GM19351 (cell line): Measurements from ENCODE around the gene NPB.

Experiments
- ATAC-seq: cut with Tn5 transposase; IDR thresholded peaks from one replicate; pipeline ENCODE4 v1.9.1; 2021; ENCODE audit warnings: mild to moderate bottlenecking, moderate library complexity; ENCODE audit not compliant: unreplicated experiment

NPB gene

DNA sequence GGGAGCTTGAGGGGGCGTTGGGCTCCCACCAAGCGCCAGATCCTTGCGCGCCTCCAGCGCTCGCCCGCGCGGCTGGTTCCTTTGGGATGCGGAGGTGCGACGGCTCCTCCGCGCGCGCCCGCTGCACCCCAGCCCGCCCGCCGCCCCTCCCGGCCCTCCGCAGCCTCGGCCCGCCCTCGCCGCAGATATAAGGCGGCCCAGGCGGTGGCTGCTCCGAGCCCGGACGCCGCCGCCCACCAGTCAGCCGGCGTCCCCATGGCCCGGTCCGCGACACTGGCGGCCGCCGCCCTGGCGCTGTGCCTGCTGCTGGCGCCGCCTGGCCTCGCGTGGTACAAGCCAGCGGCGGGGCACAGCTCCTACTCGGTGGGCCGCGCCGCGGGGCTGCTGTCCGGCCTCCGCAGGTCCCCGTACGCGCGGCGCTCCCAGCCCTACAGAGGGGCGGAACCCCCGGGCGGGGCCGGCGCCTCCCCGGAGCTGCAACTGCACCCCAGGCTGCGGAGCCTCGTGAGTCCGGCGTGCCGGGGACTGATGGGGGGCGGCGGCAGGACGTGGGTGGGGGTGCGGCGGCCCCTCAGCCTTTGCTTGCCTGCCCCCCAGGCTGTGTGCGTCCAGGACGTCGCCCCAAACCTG, at the start of gene NPB:
Gene NPB, plus strand, starts transcription at position 216 of the 630 bp plus-strand sequence. Its CDS starts 40 bp downstream, at position 256.
- ATAC-seq: no peak

DNA sequence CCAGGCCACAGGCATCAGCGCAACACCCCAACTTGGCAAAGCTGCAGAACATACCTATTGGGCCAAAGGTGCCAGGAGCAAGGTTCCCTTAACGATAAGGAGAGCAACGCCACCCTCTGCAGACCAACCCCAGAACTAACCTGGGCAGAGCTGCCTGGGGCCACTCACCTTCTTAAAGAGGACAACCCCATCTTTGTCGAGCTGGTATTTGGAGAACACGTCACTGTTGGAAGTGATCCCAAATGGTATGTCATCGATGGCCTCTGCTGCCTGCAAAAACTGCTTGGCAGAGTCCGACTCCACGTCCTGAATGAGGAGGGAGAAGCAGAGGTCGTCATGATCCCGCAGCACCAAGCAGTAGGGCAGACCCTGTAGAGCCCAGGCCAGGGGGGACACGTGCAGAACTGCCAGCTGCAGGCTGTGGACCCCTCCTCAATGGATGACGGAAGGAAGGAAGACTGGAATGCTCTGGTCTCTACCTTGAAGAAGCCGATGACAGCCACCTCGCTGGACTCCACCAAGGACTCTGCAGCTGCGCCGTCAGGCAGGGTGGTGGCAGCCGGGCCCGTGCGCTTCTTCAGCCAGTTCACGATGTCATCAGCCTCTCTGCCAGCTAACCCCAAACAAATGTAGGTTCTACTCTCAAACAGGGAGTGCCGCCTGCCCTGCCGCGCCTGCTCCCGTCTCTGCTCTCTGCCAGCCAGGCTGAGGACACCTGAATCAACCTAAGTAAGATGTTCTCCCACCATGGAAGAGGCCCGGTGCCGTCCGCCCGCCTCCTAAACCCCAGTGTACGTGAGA, 46.9 kb upstream of the NPB start:
- ATAC-seq: no peak

DNA sequence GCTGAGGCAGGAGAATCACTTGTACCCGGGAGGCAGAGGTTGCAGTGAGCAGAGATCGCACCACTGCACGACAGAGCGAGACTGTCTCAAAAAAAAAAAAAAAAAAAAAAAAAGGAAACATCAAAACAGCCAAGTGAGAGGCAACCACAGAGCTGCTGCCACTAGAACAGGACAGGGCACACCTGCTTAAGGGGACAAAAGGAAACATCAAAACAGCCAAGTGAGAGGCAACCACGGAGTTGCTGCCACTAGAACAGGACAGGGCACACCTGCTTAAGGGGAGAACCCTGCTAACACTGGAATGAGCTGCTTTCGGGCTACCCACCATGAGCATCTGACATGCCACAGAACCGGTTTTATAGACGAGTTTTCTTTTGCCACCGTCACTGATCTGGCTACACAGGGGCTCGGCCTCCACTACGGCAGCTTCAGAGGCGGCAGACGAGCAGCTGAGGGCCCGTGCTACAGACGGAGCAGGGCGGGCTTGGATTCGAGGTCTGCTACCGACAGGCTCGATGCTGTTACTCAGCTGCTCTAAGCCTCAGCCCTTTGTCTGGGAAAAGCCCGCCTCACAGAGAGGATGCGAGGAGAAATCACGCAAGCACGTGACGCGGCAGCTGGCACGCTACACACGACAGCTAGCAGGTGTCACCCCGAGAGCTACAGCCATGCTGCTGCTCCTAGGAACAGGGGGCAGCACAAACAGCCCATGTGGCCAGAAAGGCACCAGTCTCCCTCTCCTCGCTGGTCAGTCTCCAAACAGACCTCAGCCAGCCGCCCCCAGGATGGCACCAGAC, 43.7 kb upstream of the NPB start:
- no peak for ATAC-seq

DNA sequence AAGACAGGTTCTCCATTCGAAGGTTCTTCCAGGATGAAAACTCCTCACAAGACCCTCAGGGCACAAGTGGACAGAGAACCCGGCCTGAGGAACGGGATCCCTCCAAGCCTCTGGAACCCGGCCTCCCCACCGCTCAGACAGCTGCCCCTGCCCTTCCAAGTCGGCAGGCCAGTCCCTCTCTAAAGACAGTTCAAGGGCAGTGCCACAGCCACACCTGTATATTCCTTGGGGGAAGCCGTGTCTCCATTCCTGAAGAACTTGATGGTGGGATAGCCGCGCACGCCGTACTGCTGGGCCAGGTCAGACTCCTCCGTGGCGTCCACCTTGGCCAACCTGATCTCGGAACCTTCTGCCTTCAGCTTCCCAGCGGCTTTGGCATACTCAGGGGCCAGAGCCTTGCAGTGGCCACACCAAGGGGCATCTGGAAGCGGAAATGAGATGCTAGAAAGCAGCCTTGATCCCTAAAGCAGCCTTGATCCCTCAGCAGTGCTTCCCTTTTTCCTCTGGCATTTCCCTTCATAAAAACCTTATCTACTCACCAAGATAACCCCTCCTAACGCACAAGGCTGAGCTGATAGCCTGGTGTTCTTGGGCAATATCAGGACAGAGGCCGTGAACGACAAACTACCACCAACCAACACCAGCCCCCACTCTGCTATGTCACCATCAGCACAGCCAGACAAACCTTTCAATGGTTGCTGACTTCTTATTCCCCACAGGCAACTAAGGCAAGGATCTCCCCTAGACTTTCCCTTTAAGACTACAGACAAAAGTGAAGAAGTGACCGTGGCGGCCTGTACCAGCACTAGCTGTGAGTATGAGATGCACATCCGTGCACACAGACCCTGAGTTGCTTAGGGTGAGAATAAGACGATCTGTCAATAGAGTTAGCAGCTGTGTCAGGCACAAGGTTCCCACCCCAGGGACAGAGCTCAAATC, 42.8 kb upstream of the NPB start:
- no peak for ATAC-seq

DNA sequence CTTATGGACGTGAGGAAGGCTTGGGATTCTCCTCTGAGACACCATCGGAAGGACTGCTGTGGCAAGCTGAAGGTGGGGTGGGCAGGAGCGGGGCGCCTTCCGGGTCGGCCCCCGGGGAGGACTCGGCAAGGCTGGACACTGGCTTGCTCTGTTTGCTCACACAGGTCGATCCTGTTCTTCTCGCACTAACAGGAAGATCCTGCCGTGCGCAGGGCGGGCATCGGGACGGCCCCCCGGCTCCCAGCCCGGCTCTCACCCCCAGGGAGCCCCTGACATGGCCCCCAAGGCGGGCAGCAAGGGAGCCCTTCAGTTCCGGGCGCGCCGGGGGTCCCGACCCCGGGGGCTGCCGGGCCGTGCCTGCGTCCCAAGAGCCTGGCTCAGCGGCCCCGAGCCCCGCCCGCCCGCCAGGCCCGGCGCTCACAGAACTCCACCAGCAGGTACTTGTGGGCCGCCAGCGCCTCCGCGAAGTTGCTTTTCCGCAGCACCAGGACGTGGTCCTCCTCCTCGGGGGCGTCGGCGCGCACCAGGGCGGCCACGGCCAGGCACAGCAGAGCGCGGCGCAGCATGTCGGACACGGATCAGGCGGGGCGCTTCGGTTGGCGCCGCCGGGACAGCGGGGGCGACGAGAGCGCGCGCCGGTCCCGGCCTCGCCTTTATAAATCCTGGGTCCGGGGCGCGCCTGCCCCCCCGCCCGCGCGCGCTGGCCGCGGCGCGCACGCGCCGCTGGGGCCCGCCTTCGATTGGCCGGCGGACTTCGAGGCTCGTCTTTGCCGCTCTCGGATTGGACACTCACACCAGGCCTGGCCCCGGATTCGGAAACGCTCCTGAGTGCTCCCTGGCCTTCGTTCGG, 41.9 kb upstream of the NPB start, which contains the start of gene P4HB:
Gene P4HB, minus strand, starts transcription at position 630 of the 850 bp plus-strand sequence. Its CDS starts 64 bp downstream, at position 566.
- no peak for ATAC-seq

DNA sequence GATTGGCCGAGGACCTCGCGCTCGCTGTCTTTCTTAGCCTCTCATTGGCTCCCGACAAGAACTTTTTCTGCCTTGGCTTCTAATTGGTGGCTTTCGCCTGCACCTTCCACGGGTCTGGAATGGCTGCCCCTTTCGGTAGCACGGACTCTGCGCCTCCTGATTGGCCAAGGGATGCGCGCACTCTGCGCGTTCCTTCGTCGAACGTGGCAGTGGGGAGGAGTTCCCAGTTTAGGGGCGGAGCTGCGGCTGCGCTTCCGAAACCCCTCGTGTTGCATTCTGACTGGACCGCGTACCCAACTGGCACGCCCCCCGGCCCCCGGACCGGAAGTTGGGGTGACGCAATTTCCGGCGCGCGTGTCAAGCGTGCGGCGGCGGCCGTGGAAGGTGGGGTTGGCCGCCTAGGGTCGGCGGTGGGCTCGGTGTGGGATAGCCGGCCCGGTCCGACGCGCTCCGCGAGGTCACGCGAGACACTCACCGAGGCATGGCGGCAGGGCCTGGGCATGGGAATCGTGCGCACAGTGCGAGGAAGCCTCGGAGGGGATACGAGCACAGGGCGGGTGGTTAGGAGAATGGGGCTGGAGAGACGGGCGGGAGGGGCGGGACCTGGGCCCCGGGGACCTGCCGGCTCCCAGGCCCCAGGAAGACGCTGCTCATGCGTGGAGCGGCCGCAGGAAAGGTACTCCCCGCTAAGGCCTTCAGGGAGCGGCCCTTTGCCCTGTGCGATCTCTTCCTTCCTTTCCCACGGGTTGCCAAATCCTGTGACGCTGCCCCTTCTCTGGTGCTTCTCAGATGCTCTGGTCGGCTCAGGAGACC, 41.1 kb upstream of the NPB start:
- ATAC-seq: peak; percentile 84

DNA sequence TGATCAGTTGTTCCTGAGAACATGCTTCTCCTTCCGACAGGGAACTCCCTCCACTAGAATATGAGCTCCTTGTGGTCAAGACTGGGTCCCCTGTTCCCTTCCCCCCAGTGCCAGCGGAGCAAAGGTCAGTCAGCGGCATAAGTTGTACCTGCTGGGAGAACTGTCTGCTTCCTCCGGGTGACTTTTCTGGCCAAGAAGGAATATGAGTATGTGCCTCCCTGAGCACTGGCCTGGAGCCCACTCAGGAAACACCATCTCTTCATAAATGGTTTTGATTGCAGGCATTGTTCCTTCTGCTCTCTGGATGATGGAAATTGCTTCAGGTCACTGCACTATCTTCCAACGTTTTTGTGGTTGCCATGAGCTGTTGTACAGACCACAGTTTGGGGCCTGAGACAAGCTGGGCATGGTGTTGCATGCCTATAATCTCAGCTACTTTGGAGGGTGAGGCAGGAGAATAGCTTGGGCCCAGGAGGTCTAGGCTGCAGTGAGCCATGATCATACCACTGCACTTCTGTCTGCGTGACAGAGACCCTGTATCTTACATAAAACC, 38.8 kb upstream of the NPB start:
- no peak for ATAC-seq

DNA sequence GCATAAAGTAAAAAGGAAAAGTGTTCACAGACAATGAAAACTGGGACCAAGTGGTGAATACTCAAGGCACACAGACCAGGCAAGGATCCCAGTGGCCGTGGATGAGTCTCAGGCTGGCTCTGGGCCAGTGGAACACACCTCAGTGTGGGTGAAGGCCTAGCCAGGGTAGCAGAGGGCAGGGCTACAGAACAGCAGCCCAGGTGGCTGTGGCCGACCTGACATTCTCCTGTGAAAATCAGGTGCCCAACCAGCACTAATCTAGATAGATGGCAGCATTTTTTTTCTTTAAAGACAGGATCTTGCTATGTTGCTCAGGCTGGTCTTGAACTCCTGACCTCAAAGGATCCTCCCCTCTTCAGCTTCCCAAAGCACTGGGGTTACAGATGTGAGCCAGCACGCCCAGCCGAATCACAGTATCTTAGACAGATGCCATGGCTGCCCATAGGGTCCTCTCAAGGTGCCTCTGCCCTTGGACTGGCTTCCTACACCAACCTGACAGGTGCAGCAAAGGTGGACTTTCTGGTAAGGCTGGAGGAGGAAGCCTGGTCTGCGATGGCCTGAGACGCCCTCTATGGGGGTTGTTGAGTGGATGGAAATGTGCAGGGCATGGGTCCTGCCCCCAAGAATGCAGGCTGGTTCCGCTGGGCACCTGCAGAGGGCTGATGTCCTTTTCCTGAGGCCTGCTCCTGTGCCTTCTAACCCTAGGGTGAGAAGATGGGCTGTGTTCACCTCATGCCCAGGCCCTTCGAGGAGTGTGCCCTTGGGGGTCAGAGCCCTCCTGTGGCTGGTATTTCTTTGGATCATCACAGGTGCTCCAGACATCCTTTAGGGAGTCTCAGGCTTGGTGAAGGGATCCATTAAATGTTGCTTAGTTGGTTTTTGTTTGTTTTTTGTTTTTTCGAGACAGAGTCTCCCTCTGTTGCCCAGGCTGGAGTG, 37.9 kb upstream of the NPB start:
- ATAC-seq: no peak

DNA sequence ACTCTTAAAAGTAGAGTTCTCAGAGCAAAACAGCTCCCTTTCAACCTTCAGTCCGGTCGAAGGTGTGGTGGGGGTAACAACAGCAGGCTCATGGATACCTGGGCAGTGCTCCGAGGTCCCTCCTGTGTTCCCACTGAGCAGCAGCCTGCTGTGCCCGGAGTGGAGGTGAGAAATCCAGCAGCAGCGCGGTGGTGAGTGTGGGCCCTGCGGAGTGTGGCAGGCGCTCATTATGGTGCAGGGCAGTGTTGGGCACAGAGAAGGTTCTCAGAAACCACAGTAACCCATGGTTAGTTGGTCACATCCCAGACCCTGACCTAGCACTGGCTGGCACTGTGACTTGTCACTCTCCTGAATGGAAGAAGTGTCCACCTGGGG, 36.7 kb upstream of the NPB start:
- no peak for ATAC-seq

DNA sequence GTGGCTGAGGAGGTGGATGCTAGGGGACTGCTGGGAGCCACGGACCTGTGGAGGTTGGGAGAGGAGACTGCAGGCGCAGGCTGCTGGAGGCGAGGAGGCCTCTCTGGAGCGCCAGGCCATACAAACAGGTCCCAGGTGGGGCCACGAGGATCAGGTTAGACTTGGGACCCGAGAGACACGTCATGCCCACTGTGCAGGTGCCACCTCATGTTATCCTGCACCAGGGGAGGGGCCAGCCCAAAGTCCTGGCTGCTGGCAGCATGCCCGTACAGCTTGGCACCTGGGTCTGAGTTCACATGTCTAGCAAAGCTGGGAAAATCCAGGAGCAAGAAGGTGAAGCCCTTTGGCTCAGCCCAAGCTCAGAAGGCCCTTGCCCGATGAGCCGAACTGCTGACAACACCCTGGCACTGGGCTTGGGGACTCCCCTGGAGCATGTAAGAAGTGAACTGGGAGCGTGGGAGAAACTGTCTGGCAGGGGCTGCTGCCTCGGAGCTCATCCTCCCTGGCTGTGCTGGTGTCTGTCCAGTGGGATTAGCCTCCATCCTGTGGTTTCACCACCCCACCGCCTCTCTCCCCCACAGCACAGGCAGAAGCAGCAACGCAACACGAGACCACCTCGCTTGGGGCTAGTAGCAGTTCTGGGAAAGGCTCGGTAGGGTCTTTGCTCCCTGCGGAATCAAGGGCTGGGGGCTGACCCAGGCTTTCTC, 36.2 kb upstream of the NPB start:
- ATAC-seq: no peak

DNA sequence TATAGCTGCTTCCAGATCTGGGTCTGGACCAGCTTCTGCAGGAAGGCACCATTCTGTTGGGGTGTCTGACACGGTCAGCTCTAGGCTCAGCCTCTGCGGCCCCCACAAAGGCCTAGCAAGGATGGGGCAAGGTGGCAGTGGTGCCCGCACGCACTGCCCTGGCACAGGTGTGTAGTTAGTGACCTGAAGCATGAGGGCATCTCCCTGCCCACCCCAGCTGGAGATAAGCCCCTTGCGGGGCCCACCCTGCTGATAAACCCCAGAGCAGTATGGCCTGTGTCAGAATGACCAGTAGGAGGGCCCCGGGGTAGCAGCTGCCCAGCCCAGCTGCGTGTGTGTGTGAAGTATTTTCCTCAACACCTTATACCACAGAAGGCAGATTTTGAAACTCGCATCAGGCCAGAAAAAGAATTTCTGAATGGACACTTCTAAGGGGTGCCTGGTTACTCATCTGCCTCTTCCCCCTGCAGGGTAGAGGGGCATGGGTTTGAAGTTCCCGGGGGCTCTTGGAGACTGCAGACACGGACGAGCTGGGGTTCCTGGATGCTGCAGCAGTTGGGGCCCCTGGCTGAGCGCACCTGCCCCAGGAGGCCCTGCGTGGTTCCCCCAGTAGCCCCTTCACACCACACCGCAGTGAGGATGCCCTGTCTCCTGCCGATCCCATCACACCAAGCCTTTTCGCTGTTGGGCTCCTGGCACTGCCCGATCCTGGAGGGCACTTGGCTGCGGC, 35.4 kb upstream of the NPB start:
- no peak for ATAC-seq

DNA sequence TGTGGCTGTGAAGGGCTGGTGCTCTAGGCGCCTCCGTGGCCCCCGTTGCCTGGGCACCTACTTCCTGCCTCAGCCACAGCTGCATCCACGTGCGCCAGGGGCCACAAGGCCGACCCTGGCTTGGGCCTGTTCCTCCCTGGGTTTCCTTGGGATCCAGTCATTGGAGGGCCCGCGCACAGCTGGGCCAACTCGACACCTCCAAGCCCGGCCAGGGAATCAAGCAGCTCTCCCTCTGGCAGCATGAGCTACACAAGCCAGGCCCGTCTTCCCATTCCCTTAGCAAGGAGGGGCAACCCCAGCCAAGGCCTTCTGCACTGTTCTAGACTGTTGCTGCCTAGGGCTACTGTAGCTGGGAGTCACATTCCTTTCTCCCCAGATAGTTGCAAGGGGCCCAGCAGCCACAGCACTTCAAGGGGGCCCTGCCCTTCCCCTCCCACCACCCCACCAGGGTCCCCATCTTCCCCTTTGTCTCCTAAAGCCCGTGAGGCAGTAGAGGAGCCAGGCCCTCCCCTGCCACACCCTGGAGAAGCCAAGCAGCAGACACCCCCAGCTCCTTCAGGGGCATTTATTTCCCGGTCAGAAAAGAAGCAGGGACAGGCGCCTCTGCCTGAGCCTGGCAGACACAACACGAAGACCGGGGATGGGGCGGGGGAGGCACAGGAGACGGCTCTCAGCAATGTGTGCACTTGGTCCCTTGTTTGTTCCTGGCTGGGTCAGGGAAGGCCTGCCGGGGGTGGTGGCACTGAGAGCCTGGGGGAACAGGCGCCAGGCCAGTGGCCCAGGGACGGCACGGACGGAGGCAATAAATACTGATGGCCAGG, 34.7 kb upstream of the NPB start:
- ATAC-seq: no peak

DNA sequence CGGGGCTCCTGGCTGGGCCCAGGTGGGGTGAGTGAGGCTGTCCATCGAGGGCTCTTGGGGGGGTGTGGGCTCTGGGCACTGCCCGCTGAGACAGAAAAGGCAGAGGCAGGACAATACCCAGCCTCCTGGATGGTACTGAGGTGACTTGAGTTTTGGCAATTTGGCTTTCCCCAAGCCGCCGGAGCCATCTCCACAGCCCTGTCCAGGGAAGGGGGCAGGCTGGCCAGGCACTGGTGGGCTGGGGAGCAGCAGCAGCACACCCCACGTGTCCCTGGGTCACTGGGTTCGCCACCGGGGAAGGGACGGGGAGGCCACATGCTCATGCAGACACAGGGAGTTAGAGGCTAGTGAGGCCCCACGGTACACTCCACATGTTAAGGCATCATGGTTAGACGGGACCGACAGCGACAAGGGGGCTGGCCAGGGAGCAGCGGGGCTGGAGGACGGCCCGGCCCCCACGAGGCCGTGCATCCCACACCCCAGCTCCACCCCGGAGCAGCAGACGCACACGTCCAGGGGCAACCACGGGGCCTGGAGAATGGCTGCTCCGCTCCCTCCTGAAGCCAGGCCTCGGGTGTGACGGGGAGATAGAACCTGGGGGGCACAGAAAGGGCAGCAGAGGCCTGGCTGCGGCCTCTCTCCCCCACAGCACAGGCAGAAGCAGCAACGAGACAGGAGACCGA, 33.9 kb upstream of the NPB start:
- ATAC-seq: no peak

DNA sequence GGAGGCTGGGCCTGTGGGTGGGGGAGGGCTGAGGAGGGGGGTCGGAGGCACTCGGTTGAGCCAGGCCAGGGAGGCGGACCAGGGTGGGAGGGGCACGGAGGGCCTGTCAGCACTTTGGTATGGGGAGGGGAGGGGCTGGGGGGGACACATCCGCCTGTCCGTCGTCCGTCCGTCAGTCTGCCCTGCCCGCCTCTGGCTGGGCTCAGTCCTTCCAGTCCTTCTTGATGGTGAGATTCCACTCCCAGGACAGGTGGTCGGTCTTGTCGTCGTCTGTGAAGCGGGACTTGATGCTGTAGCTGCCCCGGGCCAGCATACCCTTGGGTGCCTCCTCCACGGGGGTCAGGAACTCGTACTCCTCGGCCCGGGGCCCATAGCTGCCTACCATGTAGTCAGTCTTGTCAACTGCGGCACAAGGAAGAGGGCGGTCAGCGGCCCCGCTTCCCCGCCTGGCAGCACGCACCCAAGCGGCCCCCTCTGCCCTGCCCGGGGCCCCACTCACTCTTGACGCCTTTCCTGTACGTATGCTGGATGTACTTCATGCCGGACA, 33.3 kb upstream of the NPB start:
- ATAC-seq: no peak
